Neural cell (in vitro differentiated cells): Measurements from ENCODE around the gene ABHD8. TPM values are rescaled to one million over a fixed set of nuclear protein-coding genes. Genes with fewer than 3 reads are reported as not detected.

Source experiments
- H2AFZ ChIP-seq: fragments of 200-600, 300-800 bp; sonication (generic), shearing (Covaris generic); 2 replicates; pipeline ENCODE4 v1.6.0; 2014; ENCODE audit warnings: low read depth, mild to moderate bottlenecking, antibody characterized with exemption, low read length, moderate library complexity
- H3F3A ChIP-seq: fragments of 200-600 bp; shearing (Covaris generic); 2 replicates; pipeline ENCODE4 v1.6.1; 2016; ENCODE audit warnings: mild to moderate bottlenecking, moderate library complexity, mixed read lengths, antibody characterized with exemption, low read length; ENCODE audit not compliant: insufficient read depth, poor library complexity, severe bottlenecking
- H3K27ac ChIP-seq: fragments of 200-600, 300-800 bp; sonication (generic), shearing (Covaris generic); 2 replicates; pipeline ENCODE4 v1.5.1; 2014; ENCODE audit warnings: mild to moderate bottlenecking, low read length, moderate library complexity
- H3K27me3 ChIP-seq: fragments of 300-800, 200-600 bp; sonication (generic), shearing (Covaris generic); 2 replicates; pipeline ENCODE4 v1.6.0; 2014; ENCODE audit warnings: mild to moderate bottlenecking, low read depth, low read length, moderate library complexity; ENCODE audit not compliant: insufficient read depth
- H3K36me3 ChIP-seq: fragments of 300-800, 200-600 bp; sonication (generic), shearing (Covaris generic); 2 replicates; pipeline ENCODE4 v1.5.1; 2014; ENCODE audit warnings: mild to moderate bottlenecking, antibody characterized with exemption, low read length, moderate library complexity; ENCODE audit not compliant: insufficient read depth
- H3K4me2 ChIP-seq: fragments of 300-800, 200-600 bp; sonication (generic), shearing (Covaris generic); 2 replicates; pipeline ENCODE4 v1.6.0; 2014; ENCODE audit warnings: mild to moderate bottlenecking, low read length
- H3K4me3 ChIP-seq: fragments of 300-800, 200-600 bp; sonication (generic), shearing (Covaris generic); 2 replicates; pipeline ENCODE4 v1.5.1; 2014; ENCODE audit warnings: mild to moderate bottlenecking, low read length, moderate library complexity
- H3K79me2 ChIP-seq: fragments of 200-600 bp; shearing (Covaris generic); replicated peaks from 2 replicates; pipeline ENCODE4 v1.6.0; 2014; ENCODE audit warnings: mild to moderate bottlenecking, low read length, moderate library complexity; ENCODE audit not compliant: insufficient read depth
- H3K9ac ChIP-seq: fragments of 300-800, 200-600 bp; sonication (generic), shearing (Covaris generic); 2 replicates; pipeline ENCODE4 v1.6.1; 2016; ENCODE audit warnings: mild to moderate bottlenecking, low read length, mixed read lengths
- H3K9me2 ChIP-seq: fragments of 200-600 bp; shearing (Covaris generic); 2 replicates; pipeline ENCODE4 v1.6.1; 2016; ENCODE audit warnings: mild to moderate bottlenecking, low read length, mixed read lengths; ENCODE audit not compliant: insufficient read depth
- H3K9me3 ChIP-seq: fragments of 200-600, 300-800 bp; sonication (generic), shearing (Covaris generic); 2 replicates; pipeline ENCODE4 v1.6.1; 2016; ENCODE audit warnings: mild to moderate bottlenecking, mixed run types, low read length, moderate library complexity, mixed read lengths
- H4K20me1 ChIP-seq: fragments of 200-600 bp; shearing (Covaris generic); 2 replicates; pipeline ENCODE4 v1.6.1; 2016; ENCODE audit warnings: mild to moderate bottlenecking, mixed run types; ENCODE audit not compliant: insufficient read depth
- EP300 ChIP-seq: fragments of 450-650 bp; conservative IDR thresholded peaks from 2 replicates; pipeline ENCODE4 v1.6.1; 2014; ENCODE audit warnings: antibody characterized with exemption, mild to moderate bottlenecking, moderate library complexity; ENCODE audit not compliant: poor library complexity, severe bottlenecking
- EZH2 ChIP-seq: fragments of 200-600, 300-800 bp; shearing (Covaris generic), sonication (generic); IDR thresholded peaks from 2 replicates; pipeline ENCODE4 v1.6.1; 2014; ENCODE audit warnings: antibody characterized with exemption, low read length, borderline replicate concordance, mild to moderate bottlenecking; ENCODE audit not compliant: insufficient read depth, poor library complexity, severe bottlenecking
- MXI1 ChIP-seq: fragments of 450-650 bp; conservative IDR thresholded peaks from 2 replicates; pipeline ENCODE4 v1.6.1; 2014; ENCODE audit warnings: antibody characterized with exemption, mild to moderate bottlenecking; ENCODE audit not compliant: poor library complexity, severe bottlenecking
- POLR2AphosphoS5 ChIP-seq: IDR thresholded peaks from 2 replicates; pipeline ENCODE4 v1.6.1; 2012
- RAD21 ChIP-seq: fragments of 450-650 bp; conservative IDR thresholded peaks from 2 replicates; pipeline ENCODE4 v1.6.1; 2014; ENCODE audit warnings: antibody characterized with exemption, mild to moderate bottlenecking, moderate library complexity
- SMC3 ChIP-seq: fragments of 450-650 bp; conservative IDR thresholded peaks from 2 replicates; pipeline ENCODE4 v1.6.1; 2014; ENCODE audit warnings: antibody characterized with exemption, mild to moderate bottlenecking, moderate library complexity; ENCODE audit not compliant: poor library complexity
- TAF1 ChIP-seq: IDR thresholded peaks from 2 replicates; pipeline ENCODE4 v1.6.1; 2012; ENCODE audit warnings: low read depth
- polyA plus RNA-seq: library from polyadenylated mRNA; depleted of rRNA; stranded (reverse); fragments of >200 nt; gene quantifications from 2 replicates; pipeline ENCODE4 v1.2.3, GENCODE V29; 2014
- TF ChIP-seq, protein P1 (sequence below): IDR thresholded peaks from 2 replicates; pipeline ENCODE4 v1.6.1; 2012; ENCODE audit warnings: borderline replicate concordance
- TF ChIP-seq, protein P2 (sequence below): fragments of 450-650 bp; IDR thresholded peaks from 2 replicates; pipeline ENCODE4 v1.5.1; 2014; ENCODE audit warnings: antibody characterized with exemption, mild to moderate bottlenecking, moderate library complexity; ENCODE audit not compliant: poor library complexity, severe bottlenecking

ABHD8 gene
- polyA plus RNA-seq, 1 donor from 2014 or later = 28.1 TPM

DNA sequence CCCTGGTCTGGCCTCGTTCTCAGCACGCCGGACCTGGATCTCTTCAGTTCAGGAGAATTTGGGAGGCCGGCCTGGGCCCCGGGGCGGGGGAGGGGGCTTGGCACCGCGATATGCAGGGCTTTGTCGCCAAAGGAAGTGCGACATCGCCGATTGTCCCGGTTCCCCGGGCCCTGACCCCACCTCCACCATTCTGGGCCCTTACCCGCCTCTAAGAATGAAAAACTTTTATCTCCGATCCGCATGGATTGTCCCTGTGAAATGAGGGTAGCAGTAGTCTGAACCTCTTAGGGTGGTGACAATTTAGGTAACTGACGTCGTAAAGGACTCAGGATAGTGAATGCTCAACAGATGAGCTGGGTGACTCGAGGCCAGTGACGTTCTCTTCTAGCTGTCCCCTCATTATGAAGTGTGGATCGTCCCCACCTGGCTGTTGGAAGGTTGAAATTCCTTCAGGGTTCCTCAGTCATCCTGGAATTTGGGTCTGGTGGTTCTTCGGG lies 6.8 kb upstream of the ABHD8 start:
- H3K27ac ChIP-seq = peak overlapping the region; percentile 61
- peaks cover 18% of the 10 kb centered on the region for H3K79me2 ChIP-seq
- no peaks in the 10 kb centered on the region for H3K9me2 ChIP-seq
- no peaks in the 10 kb centered on the region for H3K27me3 ChIP-seq
- no peaks in the 10 kb centered on the region for H3F3A ChIP-seq
- H4K20me1 ChIP-seq = no peaks in the 10 kb centered on the region
- H3K4me3 ChIP-seq = peak overlapping the region; percentile 97
- H2AFZ ChIP-seq = peak overlapping the region; percentile 33
- no peaks in the 10 kb centered on the region for H3K9me3 ChIP-seq
- H3K4me2 ChIP-seq = peak overlapping the region; percentile 75
- TF ChIP-seq SMC3 = no peak
- TF ChIP-seq TAF1 = no peak
- TF ChIP-seq POLR2AphosphoS5 = no peak
- no peak for TF ChIP-seq MXI1
- no peak for TF ChIP-seq EZH2
- TF ChIP-seq, protein P1, sequence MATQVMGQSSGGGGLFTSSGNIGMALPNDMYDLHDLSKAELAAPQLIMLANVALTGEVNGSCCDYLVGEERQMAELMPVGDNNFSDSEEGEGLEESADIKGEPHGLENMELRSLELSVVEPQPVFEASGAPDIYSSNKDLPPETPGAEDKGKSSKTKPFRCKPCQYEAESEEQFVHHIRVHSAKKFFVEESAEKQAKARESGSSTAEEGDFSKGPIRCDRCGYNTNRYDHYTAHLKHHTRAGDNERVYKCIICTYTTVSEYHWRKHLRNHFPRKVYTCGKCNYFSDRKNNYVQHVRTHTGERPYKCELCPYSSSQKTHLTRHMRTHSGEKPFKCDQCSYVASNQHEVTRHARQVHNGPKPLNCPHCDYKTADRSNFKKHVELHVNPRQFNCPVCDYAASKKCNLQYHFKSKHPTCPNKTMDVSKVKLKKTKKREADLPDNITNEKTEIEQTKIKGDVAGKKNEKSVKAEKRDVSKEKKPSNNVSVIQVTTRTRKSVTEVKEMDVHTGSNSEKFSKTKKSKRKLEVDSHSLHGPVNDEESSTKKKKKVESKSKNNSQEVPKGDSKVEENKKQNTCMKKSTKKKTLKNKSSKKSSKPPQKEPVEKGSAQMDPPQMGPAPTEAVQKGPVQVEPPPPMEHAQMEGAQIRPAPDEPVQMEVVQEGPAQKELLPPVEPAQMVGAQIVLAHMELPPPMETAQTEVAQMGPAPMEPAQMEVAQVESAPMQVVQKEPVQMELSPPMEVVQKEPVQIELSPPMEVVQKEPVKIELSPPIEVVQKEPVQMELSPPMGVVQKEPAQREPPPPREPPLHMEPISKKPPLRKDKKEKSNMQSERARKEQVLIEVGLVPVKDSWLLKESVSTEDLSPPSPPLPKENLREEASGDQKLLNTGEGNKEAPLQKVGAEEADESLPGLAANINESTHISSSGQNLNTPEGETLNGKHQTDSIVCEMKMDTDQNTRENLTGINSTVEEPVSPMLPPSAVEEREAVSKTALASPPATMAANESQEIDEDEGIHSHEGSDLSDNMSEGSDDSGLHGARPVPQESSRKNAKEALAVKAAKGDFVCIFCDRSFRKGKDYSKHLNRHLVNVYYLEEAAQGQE = no peak
- TF ChIP-seq EP300 = no peak
- TF ChIP-seq, protein P2, sequence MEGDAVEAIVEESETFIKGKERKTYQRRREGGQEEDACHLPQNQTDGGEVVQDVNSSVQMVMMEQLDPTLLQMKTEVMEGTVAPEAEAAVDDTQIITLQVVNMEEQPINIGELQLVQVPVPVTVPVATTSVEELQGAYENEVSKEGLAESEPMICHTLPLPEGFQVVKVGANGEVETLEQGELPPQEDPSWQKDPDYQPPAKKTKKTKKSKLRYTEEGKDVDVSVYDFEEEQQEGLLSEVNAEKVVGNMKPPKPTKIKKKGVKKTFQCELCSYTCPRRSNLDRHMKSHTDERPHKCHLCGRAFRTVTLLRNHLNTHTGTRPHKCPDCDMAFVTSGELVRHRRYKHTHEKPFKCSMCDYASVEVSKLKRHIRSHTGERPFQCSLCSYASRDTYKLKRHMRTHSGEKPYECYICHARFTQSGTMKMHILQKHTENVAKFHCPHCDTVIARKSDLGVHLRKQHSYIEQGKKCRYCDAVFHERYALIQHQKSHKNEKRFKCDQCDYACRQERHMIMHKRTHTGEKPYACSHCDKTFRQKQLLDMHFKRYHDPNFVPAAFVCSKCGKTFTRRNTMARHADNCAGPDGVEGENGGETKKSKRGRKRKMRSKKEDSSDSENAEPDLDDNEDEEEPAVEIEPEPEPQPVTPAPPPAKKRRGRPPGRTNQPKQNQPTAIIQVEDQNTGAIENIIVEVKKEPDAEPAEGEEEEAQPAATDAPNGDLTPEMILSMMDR = no peak
- no peak for TF ChIP-seq RAD21
- no peaks in the 10 kb centered on the region for H3K36me3 ChIP-seq
- peak overlapping the region; percentile 82 for H3K9ac ChIP-seq

DNA sequence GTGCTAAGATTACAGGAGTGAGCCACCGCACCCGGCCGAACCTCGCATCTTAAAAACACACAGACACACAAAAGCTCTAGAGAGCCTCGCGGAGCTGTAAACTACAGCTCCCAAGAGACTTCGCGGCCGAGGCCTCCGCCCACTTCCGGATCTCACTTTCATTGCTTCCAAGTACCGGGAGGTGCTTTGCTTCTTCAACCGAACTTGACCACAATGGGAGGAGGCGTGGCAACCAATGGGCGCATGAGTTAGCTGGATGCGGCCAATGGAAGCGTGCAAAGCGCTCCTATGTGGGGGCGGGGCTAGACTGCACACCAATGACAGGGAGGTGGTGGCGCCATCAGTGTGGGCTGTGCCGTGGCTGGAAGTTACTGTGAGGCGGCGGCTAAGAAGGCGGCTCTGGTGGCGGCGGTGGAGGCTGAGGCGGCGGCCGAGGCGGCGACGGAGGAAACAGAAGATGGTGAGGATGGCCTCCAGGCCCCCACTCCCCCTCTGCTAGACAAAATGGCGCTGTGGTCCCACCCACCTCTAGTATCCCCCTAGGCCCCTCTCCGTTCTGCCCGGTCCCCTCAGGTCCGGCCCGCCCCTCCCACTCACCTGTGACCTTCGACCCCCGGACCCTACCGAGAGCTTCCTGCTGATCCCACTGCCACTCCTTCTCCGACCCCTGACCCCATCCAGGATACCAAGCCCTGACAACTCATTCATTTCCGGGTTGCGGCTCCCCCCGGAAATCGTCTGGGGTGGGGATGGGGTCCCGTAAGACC lies 6.2 kb upstream of the ABHD8 start, which contains the start of gene DDA1:
Gene DDA1 (plus strand): TSS at position 366 of the 767 bp plus-strand sequence. CDS start 92 bp downstream, at position 458.
- H3K9me2 ChIP-seq = no peaks in the 10 kb centered on the region
- TF ChIP-seq POLR2AphosphoS5 (peak; percentile 91), EZH2 (no peak), MXI1 (peak; percentile 50), TAF1 (peak; percentile 43), SMC3 (no peak), RAD21 (no peak), EP300 (no peak)
- TF ChIP-seq, protein P1 = peak; percentile 54
- TF ChIP-seq, protein P2 = peak; percentile 28
- H3K27ac ChIP-seq = peak within 1 kb of the TSS; percentile 61

More for the DNA sequence above, 6.2 kb upstream of the ABHD8 start, which contains the start of gene DDA1:
- Histone ChIP-seq H3K27me3 (no peaks in the 10 kb centered on the region), H3F3A (no peaks in the 10 kb centered on the region), H3K4me3 (peak within 1 kb of the TSS; percentile 97), H4K20me1 (no peaks in the 10 kb centered on the region), H3K4me2 (peak within 1 kb of the TSS; percentile 75), H3K9me3 (no peaks in the 10 kb centered on the region), H3K79me2 (peaks cover 18% of the 10 kb centered on the region), H3K36me3 (no peaks in the 10 kb centered on the region), H2AFZ (peak within 1 kb of the TSS; percentile 33), H3K9ac (peak within 1 kb of the TSS; percentile 82)
